T-helper 2 cell treated with Interferon-gamma antibody and Interleukin-4, amounts not matched to agents 100 ng/mL and 5 ng/mL, for 36 hours (primary cell): ENCODE measurements around the gene DGAT2. TPM values are rescaled to one million over a fixed set of nuclear protein-coding genes. Genes with fewer than 3 reads are reported as not detected.
"Not testable (repeated sequence)": the region's sequence is repeated elsewhere in the genome, so short reads cannot be mapped to it uniquely, and the experiment has no call there.

Source experiments
- intact Hi-C: fragments of 100-400 bp; cut with micrococcal nuclease; formaldehyde crosslinking; loops from one replicate; pipeline ENCODE4 v1.15.1; 2023
- total RNA-seq: library from RNA; stranded (reverse); gene quantifications from 2 replicates; pipeline ENCODE4 v1.2.3, GENCODE V29; 2022

The DGAT2 gene
- total RNA-seq, 1 donor from 2014 or later, result 1.9 TPM

DNA sequence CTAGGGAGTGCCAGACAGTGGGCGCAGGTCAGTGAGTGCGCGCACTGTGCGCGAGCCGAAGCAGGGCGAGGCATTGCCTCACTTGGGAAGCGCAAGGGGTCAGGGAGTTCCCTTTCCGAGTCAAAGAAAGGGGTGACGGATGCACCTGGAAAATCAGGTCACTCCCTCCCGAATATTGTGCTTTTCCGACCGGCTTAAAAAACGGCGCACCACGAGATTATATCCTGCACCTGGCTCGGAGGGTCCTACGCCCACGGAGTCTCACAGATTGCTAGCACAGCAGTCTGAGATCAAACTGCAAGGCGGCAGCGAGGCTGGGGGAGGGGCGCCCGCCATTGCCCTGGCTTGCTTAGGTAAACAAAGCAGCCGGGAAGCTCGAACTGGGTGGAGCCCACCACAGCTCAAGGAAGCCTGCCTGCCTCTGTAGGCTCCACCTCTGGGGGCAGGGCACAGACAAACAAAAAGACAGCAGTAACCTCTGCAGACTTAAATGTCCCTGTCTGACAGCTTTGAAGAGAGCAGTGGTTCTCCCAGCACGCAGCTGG lies 19.8 kb upstream of the DGAT2 start:
- intact Hi-C loops, result not testable (repeated sequence)

DNA sequence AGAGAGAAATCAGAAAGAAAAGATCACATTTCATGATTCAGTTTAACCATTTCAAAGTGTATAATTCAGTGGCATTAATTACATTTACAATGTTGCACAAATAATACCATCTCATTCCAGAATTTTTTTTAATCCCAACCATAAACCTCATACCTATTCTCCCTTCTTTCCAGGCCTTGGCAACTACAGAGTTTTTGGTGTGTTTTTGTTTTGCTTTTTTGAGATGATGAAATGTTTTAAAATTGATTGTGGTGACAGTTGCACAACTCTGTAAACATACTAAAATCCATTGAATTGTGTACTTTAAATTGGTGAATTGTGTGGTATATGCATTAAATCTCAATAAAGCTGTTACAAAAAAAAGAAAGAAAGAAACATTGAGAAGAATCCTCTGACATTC lies 13.6 kb upstream of the DGAT2 start:
- intact Hi-C loops, result not testable (repeated sequence)

- intact Hi-C loops, result no loop called here
These were observed 10.9 kb upstream of the DGAT2 start for GRCh38 chr11:75757651-75758050.

GRCh38 chr11:75759832-75760231 lies 8.7 kb upstream of the DGAT2 start:
- intact Hi-C loops, result no loop called here

GRCh38 chr11:75760243-75760642 lies 8.3 kb upstream of the DGAT2 start:
- intact Hi-C loops, result no loop called here

- intact Hi-C loops, result no loop called here
These were observed 7.7 kb upstream of the DGAT2 start for GRCh38 chr11:75760710-75761493.

DNA sequence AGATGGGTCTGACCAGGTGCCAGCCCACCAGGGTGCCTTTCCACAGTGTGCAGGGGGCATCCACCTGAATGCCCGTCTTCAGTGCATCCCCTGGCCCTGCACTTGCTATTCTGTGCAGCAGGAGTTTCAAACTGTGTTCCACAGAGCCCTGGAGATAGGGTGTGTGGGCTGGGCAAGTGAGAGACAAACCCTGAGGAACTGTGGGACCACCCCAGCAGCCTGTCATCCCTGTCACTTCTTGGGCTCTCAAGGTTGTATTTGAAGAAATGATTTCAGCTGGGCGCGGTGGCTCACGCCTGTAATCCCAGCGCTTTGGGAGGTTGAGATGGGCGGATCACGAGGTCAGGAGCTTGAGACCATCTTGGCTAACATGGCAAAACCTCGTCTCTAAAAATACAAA lies 6.4 kb upstream of the DGAT2 start:
- intact Hi-C loops, result no loop called here

DNA sequence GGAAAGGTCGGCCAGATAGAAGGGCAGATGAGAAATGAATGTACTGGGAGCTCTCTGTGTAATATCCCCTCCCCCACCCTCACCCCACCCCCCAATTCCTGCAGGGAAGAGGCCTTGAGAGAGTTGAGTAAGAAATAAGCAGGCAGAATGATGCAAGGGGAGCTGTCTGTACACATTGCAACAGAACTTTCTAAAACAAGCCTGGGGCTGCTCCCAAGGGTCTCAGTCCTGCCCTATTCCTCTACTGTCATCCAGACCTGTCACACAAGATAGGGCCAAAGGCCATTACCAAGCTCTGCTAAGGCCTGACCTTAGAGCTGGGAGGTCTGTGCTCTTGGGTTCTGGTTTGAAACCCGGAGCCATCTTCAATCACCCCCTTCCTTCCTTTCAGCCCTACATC lies 5.7 kb upstream of the DGAT2 start:
- intact Hi-C loops, result no loop called here

GRCh38 chr11:75763846-75764245 lies 4.7 kb upstream of the DGAT2 start:
- intact Hi-C loops, result no loop called here

DNA sequence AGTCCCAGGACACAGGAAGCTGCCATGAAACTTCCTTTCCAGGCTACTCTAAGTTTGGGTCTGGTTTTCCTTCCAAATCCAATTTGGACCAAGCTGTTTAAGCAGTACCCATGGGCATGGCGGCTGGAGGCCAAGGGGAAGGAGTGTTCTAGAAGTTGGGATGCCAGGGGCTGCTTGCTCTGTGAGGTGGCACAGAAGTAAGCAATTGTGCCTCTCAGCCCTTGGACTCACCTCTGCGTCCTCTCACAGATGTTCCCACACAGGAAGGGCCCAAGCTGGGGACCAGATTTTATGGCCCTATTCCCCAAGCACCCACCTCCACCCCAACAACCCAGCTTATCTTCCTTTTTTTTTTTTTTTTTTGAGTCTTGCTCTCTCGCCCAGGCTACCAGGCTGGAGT lies 3.5 kb upstream of the DGAT2 start:
- intact Hi-C loops, result loop anchor here (5.0 kb wide), 2 partner anchors 37 to 43 kb away; no protein-coding TSS in a partner anchor

DNA sequence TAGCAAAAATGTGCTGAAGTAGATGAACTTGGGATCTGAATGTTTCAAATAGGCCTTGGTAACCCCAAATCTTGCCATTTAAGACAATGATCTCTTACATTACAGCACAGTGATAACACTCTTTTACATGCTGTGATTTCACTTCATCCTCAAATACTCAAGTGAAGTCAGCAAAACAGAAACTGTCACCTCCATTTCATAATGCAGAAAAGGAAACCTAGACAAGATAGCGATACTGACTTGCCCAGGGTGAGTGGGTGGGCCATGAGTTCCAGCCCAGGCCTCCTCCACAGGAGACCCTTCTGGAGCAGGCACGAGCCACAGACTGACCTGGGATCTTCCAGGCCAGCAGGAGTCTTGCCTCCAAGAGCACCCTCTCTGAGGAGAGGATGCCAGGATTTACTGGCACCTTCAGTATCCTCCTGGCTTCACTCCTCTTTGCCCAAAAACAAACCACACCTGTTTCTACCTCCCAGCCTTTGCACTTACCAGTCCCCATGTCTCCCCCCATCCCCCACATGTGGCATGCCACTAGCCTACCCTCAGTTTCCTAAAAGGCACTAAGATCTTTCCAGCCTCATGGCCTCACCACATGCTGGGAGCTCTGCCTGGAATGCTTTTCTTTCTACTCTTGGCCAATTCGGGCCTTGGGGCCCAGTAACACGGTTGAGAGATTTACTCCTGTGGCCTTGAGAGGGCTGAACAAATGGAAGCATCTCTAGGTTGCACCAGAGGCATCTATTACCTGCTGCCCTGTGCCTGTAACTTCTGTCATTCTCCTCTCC lies 1.9 kb upstream of the DGAT2 start:
- intact Hi-C loops, result loop anchor here (5.0 kb wide), 2 partner anchors 36 to 44 kb away; no protein-coding TSS in a partner anchor

GRCh38 chr11:75767228-75767572 lies 1.4 kb upstream of the DGAT2 start:
- intact Hi-C loops, result loop anchor here (5.0 kb wide), 2 partner anchors 35 to 45 kb away; no protein-coding TSS in a partner anchor

DNA sequence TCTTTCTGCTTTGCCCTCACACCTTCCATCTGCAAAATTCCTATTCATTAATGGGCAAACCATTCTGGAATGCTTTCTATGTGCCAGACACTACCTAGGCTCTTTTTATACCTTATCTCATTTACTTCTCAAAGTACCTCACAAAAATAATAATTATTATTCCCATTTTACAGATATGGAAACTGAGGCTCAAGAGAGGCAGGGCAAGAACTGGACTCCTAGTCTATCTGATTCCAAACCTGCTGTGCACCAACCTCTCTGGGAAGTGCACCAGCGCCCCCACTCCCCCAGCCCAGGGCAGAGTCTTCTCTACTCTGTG lies 826 bp upstream of the DGAT2 start:
- intact Hi-C loops, result loop anchor here (1.0 to 5.0 kb wide), 3 partner anchors 35 to 47 kb away; no protein-coding TSS in a partner anchor

DNA sequence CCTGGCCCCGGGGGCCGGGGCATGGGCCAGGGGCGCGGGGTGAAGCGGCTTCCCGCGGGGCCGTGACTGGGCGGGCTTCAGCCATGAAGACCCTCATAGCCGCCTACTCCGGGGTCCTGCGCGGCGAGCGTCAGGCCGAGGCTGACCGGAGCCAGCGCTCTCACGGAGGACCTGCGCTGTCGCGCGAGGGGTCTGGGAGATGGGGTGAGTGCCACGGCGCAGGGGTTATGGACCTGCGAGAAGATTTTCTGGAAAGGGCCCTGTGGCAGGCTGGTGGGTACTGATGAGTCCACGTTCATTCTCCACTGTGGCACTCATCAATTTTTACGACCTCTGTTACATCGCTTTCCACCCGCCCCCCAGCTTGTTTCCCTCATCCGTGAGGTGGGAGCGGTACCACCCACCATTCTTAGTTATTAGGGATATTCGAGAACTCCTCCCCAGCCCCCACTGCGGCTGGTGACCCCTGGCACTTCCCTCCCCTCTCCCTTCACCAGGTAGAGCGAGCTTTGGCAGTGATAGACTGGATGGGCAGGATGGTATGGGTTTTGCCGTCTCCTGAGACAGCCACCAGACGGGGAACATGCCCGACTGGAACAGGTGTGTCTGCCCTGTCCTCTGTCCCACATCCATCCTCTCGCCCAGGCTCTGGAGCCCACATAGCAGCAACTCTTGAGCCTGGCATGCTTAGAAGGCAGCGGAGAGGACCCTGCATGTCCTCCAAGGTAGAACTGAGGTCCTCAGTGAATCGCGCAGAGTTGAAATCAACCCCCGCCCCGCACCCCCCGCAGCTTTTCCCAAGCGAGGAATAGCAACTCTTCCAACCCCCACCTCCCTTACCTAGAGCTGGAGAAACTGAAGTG lies 562 bp downstream of the DGAT2 start:
- intact Hi-C loops, result loop anchor here (1.0 to 5.0 kb wide), 3 partner anchors 33 to 47 kb away; no protein-coding TSS in a partner anchor

GRCh38 chr11:75770102-75770501 lies 1.5 kb downstream of the DGAT2 start:
- intact Hi-C loops, result no loop called here

GRCh38 chr11:75771646-75772410 lies 3.2 kb downstream of the DGAT2 start:
- intact Hi-C loops, result no loop called here

- intact Hi-C loops, result no loop called here
These were observed 5.2 kb downstream of the DGAT2 start for GRCh38 chr11:75773595-75774353.

- intact Hi-C loops, result no loop called here
These were observed 6.5 kb downstream of the DGAT2 start for GRCh38 chr11:75775056-75775455.

- intact Hi-C loops, result no loop called here
These were observed 8.0 kb downstream of the DGAT2 start for GRCh38 chr11:75776546-75776945.
